K562 (cell line): Measurements from ENCODE around the gene MTHFSD. TPM values are rescaled to one million over a fixed set of nuclear protein-coding genes. Genes with fewer than 3 reads are reported as not detected.

ENCODE experiments used
- BRF1 ChIP-seq: IDR thresholded peaks from 3 replicates; pipeline ENCODE4 v1.6.1; 2011; ENCODE audit warnings: borderline replicate concordance, mild to moderate bottlenecking; ENCODE audit not compliant: insufficient read length; ENCODE audit errors: extremely low read depth
- GTF2A2 ChIP-seq: IDR thresholded peaks from 2 replicates; pipeline ENCODE4 v1.6.1; 2016; ENCODE audit warnings: mild to moderate bottlenecking, missing genetic modification characterization, missing compliant biosample characterization
- ILK ChIP-seq: fragments of 450-650 bp; IDR thresholded peaks from 2 replicates; pipeline ENCODE4 v1.6.1; 2016; ENCODE audit warnings: missing genetic modification characterization, low read depth, mild to moderate bottlenecking, missing compliant biosample characterization, moderate library complexity, borderline replicate concordance
- NCOA1 ChIP-seq: fragments of 450-650 bp; IDR thresholded peaks from 2 replicates; pipeline ENCODE4 v1.6.1; 2016; ENCODE audit warnings: low read depth
- SIX5 ChIP-seq, 2 experiments: IDR thresholded peaks; 2 replicates each; pipeline ENCODE4 v1.6.1; 2011; ENCODE audit warnings: low read length in 2 of 2, borderline replicate concordance in 1 of 2, low read depth in 1 of 2, mild to moderate bottlenecking in 1 of 2, moderate library complexity in 1 of 2; ENCODE audit not compliant: insufficient read depth in 1 of 2
- SMARCB1 ChIP-seq: IDR thresholded peaks from 2 replicates; pipeline ENCODE4 v1.6.1; 2011; ENCODE audit warnings: improper control_type of control experiment, low read depth; ENCODE audit not compliant: insufficient read length
- TGIF2 ChIP-seq: sonication (generic); formaldehyde crosslinking; IDR thresholded peaks from 2 replicates; pipeline ENCODE4 v1.8.1; 2022; ENCODE audit warnings: mild to moderate bottlenecking, missing genetic modification reagents, moderate library complexity
- polyA plus RNA-seq, 8 experiments: library from polyadenylated mRNA; depleted of rRNA in 4 of 8; stranded (reverse) in 5 of 8; unstranded in 3 of 8; fragments of >200 nt; fragmentation: Nextera tagmentation in 2 of 8; fragmentation: Illumina TruSeq in 1 of 8; extraction: Ambion mirVana in 2 of 8; extraction: Trizol in 1 of 8; gene quantifications; 2 replicates each; pipeline versions ENCODE4 v1.2.1 to v1.2.3, GENCODE V29; 2011 to 2014; ENCODE audit warnings: inconsistent platforms in 1 of 8, missing spikeins in 1 of 8
- total RNA-seq, 7 experiments: library from RNA; depleted of rRNA in 6 of 7; stranded (reverse); fragments of >200 nt in 6 of 7; fragmentation: Illumina TruSeq in 2 of 7; extraction: Trizol in 2 of 7; gene quantifications; 2 replicates each; pipeline versions ENCODE4 v1.2.1 to v1.2.3, GENCODE V29; 2011 to 2021; ENCODE audit warnings: low replicate concordance in 1 of 7
- TF ChIP-seq, protein P1 (sequence below): sonication (generic); formaldehyde crosslinking; IDR thresholded peaks from 2 replicates; pipeline ENCODE4 v1.8.0; 2022; ENCODE audit warnings: missing genetic modification reagents, mild to moderate bottlenecking, borderline replicate concordance
- TF ChIP-seq, protein P2 (sequence below): fragments of 200-600 bp; sonication (generic); IDR thresholded peaks from one replicate; pipeline ENCODE4 v1.6.1; 2012; ENCODE audit warnings: mild to moderate bottlenecking, low read depth, low read length, inconsistent platforms
- TF ChIP-seq, protein P3 (sequence below), 2 experiments: IDR thresholded peaks; 2 replicates each; pipeline ENCODE4 v1.6.1; 2011; ENCODE audit warnings: borderline replicate concordance in 1 of 2, control low read depth in 1 of 2, low read depth in 1 of 2, low read length in 1 of 2, mild to moderate bottlenecking in 1 of 2, mixed read lengths in 1 of 2, moderate library complexity in 1 of 2; ENCODE audit not compliant: insufficient read depth in 1 of 2, insufficient read length in 1 of 2, poor library complexity in 1 of 2, severe bottlenecking in 1 of 2; ENCODE audit errors: extremely low read depth in 1 of 2

The MTHFSD gene
- total and polyA plus RNA-seq, 9 of the 15 experiments (the other 6 are each of a cell fraction or from before 2014, with no cell fraction given), result 3.2 to 20.2 (median 12.0) TPM

DNA sequence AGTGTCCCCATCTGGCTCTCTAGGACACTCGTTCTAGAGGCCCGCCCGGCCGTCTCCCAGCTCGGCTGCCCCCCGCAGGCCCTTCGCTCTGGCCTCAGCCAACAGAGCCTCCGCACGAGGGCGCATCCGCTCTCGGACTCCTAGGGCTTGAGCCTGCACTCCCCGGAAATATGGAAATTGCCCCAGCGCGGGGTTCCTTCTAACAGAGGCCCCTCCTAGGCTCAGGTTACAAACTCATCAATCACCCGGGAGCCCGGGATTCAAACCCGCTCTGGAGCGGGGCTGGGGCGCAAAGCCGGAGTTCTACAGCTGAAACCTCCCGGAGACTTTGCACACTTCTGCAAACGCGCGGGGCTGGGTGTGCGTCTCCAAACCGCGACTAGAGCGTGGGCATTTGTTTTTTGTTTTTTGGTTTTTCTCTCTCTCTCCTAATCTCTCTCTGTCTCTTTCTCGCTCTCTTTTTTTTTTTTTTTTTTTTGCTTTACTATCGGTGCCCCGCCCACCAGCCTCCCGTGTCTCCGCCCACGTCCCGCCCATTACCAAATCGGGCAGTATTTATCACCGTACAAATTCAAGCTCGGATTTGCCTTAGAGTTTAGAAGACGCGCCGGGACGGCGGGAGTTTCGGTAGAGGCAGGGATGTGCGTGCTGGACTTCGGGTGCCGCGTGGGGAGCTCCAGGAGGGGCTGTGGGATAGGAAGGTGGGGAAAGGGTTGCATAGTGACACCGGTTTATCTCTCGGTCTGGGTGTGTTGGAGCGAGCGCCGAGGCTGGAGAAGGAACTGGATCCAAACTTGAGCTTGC, 20.9 kb upstream of the MTHFSD start (continued):
- no peak for TF ChIP-seq ILK (tag)
- TF ChIP-seq SIX5 (IDR thresholded peaks at IDR 0.05; ENCODE audit: borderline replicate concordance in 1 of 2, insufficient read depth in 1 of 2, low read depth in 1 of 2, low read length in 2 of 2), result peak in 1 of 2 experiments; percentile 19; a peak in 1 of 4 replicates
- no peak for TF ChIP-seq TGIF2 (CRISPR knock-in tag)
- TF ChIP-seq, protein P1, sequence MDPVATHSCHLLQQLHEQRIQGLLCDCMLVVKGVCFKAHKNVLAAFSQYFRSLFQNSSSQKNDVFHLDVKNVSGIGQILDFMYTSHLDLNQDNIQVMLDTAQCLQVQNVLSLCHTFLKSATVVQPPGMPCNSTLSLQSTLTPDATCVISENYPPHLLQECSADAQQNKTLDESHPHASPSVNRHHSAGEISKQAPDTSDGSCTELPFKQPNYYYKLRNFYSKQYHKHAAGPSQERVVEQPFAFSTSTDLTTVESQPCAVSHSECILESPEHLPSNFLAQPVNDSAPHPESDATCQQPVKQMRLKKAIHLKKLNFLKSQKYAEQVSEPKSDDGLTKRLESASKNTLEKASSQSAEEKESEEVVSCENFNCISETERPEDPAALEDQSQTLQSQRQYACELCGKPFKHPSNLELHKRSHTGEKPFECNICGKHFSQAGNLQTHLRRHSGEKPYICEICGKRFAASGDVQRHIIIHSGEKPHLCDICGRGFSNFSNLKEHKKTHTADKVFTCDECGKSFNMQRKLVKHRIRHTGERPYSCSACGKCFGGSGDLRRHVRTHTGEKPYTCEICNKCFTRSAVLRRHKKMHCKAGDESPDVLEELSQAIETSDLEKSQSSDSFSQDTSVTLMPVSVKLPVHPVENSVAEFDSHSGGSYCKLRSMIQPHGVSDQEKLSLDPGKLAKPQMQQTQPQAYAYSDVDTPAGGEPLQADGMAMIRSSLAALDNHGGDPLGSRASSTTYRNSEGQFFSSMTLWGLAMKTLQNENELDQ (CRISPR knock-in tag), result no peak
- no peak for TF ChIP-seq BRF1
- no peak for TF ChIP-seq GTF2A2 (tag)
- TF ChIP-seq NCOA1, result no peak
- TF ChIP-seq, protein P2, sequence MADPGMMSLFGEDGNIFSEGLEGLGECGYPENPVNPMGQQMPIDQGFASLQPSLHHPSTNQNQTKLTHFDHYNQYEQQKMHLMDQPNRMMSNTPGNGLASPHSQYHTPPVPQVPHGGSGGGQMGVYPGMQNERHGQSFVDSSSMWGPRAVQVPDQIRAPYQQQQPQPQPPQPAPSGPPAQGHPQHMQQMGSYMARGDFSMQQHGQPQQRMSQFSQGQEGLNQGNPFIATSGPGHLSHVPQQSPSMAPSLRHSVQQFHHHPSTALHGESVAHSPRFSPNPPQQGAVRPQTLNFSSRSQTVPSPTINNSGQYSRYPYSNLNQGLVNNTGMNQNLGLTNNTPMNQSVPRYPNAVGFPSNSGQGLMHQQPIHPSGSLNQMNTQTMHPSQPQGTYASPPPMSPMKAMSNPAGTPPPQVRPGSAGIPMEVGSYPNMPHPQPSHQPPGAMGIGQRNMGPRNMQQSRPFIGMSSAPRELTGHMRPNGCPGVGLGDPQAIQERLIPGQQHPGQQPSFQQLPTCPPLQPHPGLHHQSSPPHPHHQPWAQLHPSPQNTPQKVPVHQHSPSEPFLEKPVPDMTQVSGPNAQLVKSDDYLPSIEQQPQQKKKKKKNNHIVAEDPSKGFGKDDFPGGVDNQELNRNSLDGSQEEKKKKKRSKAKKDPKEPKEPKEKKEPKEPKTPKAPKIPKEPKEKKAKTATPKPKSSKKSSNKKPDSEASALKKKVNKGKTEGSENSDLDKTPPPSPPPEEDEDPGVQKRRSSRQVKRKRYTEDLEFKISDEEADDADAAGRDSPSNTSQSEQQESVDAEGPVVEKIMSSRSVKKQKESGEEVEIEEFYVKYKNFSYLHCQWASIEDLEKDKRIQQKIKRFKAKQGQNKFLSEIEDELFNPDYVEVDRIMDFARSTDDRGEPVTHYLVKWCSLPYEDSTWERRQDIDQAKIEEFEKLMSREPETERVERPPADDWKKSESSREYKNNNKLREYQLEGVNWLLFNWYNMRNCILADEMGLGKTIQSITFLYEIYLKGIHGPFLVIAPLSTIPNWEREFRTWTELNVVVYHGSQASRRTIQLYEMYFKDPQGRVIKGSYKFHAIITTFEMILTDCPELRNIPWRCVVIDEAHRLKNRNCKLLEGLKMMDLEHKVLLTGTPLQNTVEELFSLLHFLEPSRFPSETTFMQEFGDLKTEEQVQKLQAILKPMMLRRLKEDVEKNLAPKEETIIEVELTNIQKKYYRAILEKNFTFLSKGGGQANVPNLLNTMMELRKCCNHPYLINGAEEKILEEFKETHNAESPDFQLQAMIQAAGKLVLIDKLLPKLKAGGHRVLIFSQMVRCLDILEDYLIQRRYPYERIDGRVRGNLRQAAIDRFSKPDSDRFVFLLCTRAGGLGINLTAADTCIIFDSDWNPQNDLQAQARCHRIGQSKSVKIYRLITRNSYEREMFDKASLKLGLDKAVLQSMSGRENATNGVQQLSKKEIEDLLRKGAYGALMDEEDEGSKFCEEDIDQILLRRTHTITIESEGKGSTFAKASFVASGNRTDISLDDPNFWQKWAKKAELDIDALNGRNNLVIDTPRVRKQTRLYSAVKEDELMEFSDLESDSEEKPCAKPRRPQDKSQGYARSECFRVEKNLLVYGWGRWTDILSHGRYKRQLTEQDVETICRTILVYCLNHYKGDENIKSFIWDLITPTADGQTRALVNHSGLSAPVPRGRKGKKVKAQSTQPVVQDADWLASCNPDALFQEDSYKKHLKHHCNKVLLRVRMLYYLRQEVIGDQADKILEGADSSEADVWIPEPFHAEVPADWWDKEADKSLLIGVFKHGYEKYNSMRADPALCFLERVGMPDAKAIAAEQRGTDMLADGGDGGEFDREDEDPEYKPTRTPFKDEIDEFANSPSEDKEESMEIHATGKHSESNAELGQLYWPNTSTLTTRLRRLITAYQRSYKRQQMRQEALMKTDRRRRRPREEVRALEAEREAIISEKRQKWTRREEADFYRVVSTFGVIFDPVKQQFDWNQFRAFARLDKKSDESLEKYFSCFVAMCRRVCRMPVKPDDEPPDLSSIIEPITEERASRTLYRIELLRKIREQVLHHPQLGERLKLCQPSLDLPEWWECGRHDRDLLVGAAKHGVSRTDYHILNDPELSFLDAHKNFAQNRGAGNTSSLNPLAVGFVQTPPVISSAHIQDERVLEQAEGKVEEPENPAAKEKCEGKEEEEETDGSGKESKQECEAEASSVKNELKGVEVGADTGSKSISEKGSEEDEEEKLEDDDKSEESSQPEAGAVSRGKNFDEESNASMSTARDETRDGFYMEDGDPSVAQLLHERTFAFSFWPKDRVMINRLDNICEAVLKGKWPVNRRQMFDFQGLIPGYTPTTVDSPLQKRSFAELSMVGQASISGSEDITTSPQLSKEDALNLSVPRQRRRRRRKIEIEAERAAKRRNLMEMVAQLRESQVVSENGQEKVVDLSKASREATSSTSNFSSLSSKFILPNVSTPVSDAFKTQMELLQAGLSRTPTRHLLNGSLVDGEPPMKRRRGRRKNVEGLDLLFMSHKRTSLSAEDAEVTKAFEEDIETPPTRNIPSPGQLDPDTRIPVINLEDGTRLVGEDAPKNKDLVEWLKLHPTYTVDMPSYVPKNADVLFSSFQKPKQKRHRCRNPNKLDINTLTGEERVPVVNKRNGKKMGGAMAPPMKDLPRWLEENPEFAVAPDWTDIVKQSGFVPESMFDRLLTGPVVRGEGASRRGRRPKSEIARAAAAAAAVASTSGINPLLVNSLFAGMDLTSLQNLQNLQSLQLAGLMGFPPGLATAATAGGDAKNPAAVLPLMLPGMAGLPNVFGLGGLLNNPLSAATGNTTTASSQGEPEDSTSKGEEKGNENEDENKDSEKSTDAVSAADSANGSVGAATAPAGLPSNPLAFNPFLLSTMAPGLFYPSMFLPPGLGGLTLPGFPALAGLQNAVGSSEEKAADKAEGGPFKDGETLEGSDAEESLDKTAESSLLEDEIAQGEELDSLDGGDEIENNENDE, result no peak
- TF ChIP-seq, protein P3, sequence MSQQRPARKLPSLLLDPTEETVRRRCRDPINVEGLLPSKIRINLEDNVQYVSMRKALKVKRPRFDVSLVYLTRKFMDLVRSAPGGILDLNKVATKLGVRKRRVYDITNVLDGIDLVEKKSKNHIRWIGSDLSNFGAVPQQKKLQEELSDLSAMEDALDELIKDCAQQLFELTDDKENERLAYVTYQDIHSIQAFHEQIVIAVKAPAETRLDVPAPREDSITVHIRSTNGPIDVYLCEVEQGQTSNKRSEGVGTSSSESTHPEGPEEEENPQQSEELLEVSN (IDR thresholded peaks at IDR 0.05; ENCODE audit: borderline replicate concordance in 1 of 2, extremely low read depth in 1 of 2, insufficient read depth in 1 of 2, insufficient read length in 1 of 2, low read depth in 1 of 2, low read length in 1 of 2, poor library complexity in 1 of 2, severe bottlenecking in 1 of 2), result peak in 1 of 2 experiments; percentile 34
- TF ChIP-seq SMARCB1, result no peak
